Cardiac septum (tissue), 1 donor: ENCODE results near the gene NAV3. TPM values are rescaled to one million over a fixed set of nuclear protein-coding genes. Genes with fewer than 3 reads are reported as not detected.

Experiments used
- DNase-seq: peaks from one replicate; pipeline ENCODE4 v3.0.0-alpha.2; 2020; ENCODE audit warnings: low spot score
- intact Hi-C: fragments of 100-400 bp; cut with DNase I; formaldehyde crosslinking; loops from one replicate; pipeline ENCODE4 v1.14.0; 2022
- total RNA-seq: library from RNA; stranded (reverse); fragmentation: NEBNext Ultra II Directional; extraction: Animal tissue kit (Norgen Biotek cat#: 25700); gene quantifications from one replicate; pipeline ENCODE4 v1.2.1, GENCODE V29; 2021
- donor health status: DM: no; HTN: no; CAD: no.

NAV3 gene
- total RNA-seq, 1 donor from 2014 or later = 2.9 TPM

- intact Hi-C loops = no loop called here
- DNase-seq = no peak
These were observed 137.3 kb downstream of the NAV3 start for GRCh38 chr12:77968021-77968420.

GRCh38 chr12:77968571-77968970 lies 137.9 kb downstream of the NAV3 start:
- intact Hi-C loops = no loop called here
- DNase-seq = no peak

GRCh38 chr12:77973579-77973978 lies 142.9 kb downstream of the NAV3 start:
- intact Hi-C loops = no loop called here
- no peak for DNase-seq

- no peak for DNase-seq
- intact Hi-C loops = no loop called here
These were observed 144.0 kb downstream of the NAV3 start for GRCh38 chr12:77974645-77975044.

GRCh38 chr12:77979597-77980250 lies 149.0 kb downstream of the NAV3 start:
- intact Hi-C loops = no loop called here
- DNase-seq = no peak

- no peak for DNase-seq
- intact Hi-C loops = no loop called here
These were observed 150.1 kb downstream of the NAV3 start for GRCh38 chr12:77980782-77981181.

GRCh38 chr12:77983859-77984258 lies 153.2 kb downstream of the NAV3 start:
- no peak for DNase-seq
- intact Hi-C loops = no loop called here

- intact Hi-C loops = no loop called here
- no peak for DNase-seq
These were observed 162.1 kb downstream of the NAV3 start for GRCh38 chr12:77992760-77993159.

- no peak for DNase-seq
- intact Hi-C loops = no loop called here
These were observed 163.0 kb downstream of the NAV3 start for GRCh38 chr12:77993658-77994057.

- intact Hi-C loops = no loop called here
- no peak for DNase-seq
These were observed 164.9 kb downstream of the NAV3 start for GRCh38 chr12:77995436-77996167.

GRCh38 chr12:77996670-77997069 lies 166.0 kb downstream of the NAV3 start:
- no peak for DNase-seq
- intact Hi-C loops = no loop called here

GRCh38 chr12:77998236-77998786 lies 167.6 kb downstream of the NAV3 start:
- intact Hi-C loops = no loop called here

GRCh38 chr12:77999074-77999715 lies 168.5 kb downstream of the NAV3 start:
- DNase-seq = no peak
- intact Hi-C loops = no loop called here

More at GRCh38 chr12:77998236-77998786, 167.6 kb downstream of the NAV3 start:
- DNase-seq = no peak

GRCh38 chr12:78002878-78003277 lies 172.2 kb downstream of the NAV3 start:
- intact Hi-C loops = loop anchor here (10.0 kb wide), 1 partner anchor 122 kb away; no protein-coding TSS in a partner anchor
- no peak for DNase-seq

- DNase-seq = no peak
- intact Hi-C loops = loop anchor here (10.0 kb wide), 1 partner anchor 120 kb away; no protein-coding TSS in a partner anchor
These were observed 173.8 kb downstream of the NAV3 start for GRCh38 chr12:78004249-78005093.

- intact Hi-C loops = loop anchor here (10.0 kb wide), 1 partner anchor 120 kb away; no protein-coding TSS in a partner anchor
- no peak for DNase-seq
These were observed 174.4 kb downstream of the NAV3 start for GRCh38 chr12:78005094-78005492.

- intact Hi-C loops = loop anchor here (10.0 kb wide), 1 partner anchor 118 kb away; no protein-coding TSS in a partner anchor
- DNase-seq = no peak
These were observed 176.5 kb downstream of the NAV3 start for GRCh38 chr12:78007173-78007572.

- DNase-seq = no peak
- intact Hi-C loops = loop anchor here (10.0 kb wide), 1 partner anchor 116 kb away; no protein-coding TSS in a partner anchor
These were observed 178.3 kb downstream of the NAV3 start for GRCh38 chr12:78009031-78009430.

GRCh38 chr12:78018171-78018910 lies 187.6 kb downstream of the NAV3 start:
- intact Hi-C loops = no loop called here

More at GRCh38 chr12:78018171-78018910, 187.6 kb downstream of the NAV3 start:
- DNase-seq = no peak
